ENCODE data around the gene LMNA. TPM values are rescaled to one million over a fixed set of nuclear protein-coding genes. Genes with fewer than 3 reads are reported as not detected.

LMNA gene
- total RNA-seq, 2 experiments from 2014 or later: 6.5 to 14.3 TPM

DNA sequence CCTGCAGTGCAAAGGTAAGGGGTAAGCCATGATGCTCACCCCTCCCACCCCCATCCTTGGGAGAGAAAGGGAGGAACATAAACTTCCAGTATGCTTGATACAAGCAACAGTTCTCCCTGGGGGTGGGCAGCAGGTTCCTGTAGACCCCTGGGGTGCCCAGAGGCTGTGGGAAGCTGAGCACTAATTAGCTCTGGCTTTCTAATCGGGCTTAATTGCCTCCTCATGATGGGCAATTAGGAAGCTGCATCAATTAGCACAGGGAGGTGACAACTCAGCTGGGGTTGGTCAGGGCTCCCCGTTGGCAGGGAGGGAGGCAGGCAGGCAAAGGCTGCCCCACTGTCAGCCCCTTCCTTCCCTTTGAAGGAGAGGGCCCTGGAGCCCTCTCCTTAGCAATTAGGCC is 15.7 kb upstream of the LMNA start:
- CTCF ChIA-PET (ENCODE audit: unreplicated experiment): interaction anchor here (2.5 kb wide), 1 partner anchor 29 kb away, joined by 8 read pairs; no protein-coding TSS in a partner anchor
- H3K9me3 ChIP-seq (ENCODE audit: low read length): no peaks in the 10 kb centered on the region
- no peak overlapping the region for H3K4me3 ChIP-seq (ENCODE audit: low read depth, low read length, poor library complexity, severe bottlenecking)
- TF ChIP-seq EZH2phosphoT487 (IDR thresholded peaks at IDR 0.05; ENCODE audit: borderline replicate concordance, low read depth, low read length): no peak
- H3K4me2 ChIP-seq (ENCODE audit: low read length): no peak overlapping the region
- no peaks in the 10 kb centered on the region for H3K79me2 ChIP-seq (ENCODE audit: insufficient read depth, low read depth, low read length)
- intact Hi-C loops (cut with micrococcal nuclease; ENCODE audit: unreplicated experiment): no loop called here
- H3K4me1 ChIP-seq (ENCODE audit: insufficient read depth, low read length, poor library complexity, severe bottlenecking): peaks cover 18% of the 10 kb centered on the region
- BruUV-seq (replicated peaks): no TSS peak
- no peak overlapping the region for H3K27ac ChIP-seq (ENCODE audit: low read depth, low read length, poor library complexity, severe bottlenecking)
- no peaks in the 10 kb centered on the region for H3K36me3 ChIP-seq (ENCODE audit: insufficient read depth, low read length)
- no peaks in the 10 kb centered on the region for H4K20me1 ChIP-seq (ENCODE audit: insufficient read depth, low read length)
- H3K9me2 ChIP-seq (ENCODE audit: insufficient read depth, low read length): no peaks in the 10 kb centered on the region
- POLR2A ChIA-PET: interaction anchor here (0.6 to 1.4 kb wide), 6 partner anchors 22 to 236 kb away, joined by 3 to 4 read pairs (median 4); no protein-coding TSS in a partner anchor
- H2AFZ ChIP-seq (ENCODE audit: low read length): no peak overlapping the region
- DNase-seq (ENCODE audit: low spot score): no peak

DNA sequence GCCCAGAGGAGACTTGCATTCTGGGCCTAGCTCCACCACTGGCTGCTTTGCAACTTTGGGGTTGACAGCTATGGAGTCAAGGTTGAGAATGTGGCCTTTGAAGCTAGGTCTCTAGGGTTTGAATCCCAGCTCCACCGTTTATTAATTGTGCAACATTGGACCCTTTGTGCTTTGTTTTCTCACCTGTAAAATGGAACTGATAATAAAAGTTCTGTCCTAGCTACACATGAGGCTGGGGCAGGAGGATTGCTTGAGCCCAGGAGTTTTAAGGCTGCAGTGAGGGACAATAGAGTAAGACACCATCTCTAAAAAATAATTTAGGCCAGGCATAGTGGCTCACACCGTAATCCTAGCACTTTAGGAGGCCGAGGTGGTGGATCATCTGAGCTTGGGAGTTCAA is 15.2 kb upstream of the LMNA start:
- no peaks in the 10 kb centered on the region for H3K79me2 ChIP-seq (ENCODE audit: insufficient read depth, low read depth, low read length)
- no peak for DNase-seq (ENCODE audit: low spot score)
- H3K4me2 ChIP-seq (ENCODE audit: low read length): no peak overlapping the region
- H3K9me2 ChIP-seq (ENCODE audit: insufficient read depth, low read length): no peaks in the 10 kb centered on the region
- no peaks in the 10 kb centered on the region for H3K36me3 ChIP-seq (ENCODE audit: insufficient read depth, low read length)
- POLR2A ChIA-PET: interaction anchor here (0.6 to 1.4 kb wide), 5 partner anchors 22 to 236 kb away, joined by 3 to 4 read pairs (median 3); no protein-coding TSS in a partner anchor
- H4K20me1 ChIP-seq (ENCODE audit: insufficient read depth, low read length): no peaks in the 10 kb centered on the region
- no peaks in the 10 kb centered on the region for H3K9me3 ChIP-seq (ENCODE audit: low read length)
- no peak overlapping the region for H3K4me3 ChIP-seq (ENCODE audit: low read depth, low read length, poor library complexity, severe bottlenecking)
- no peak overlapping the region for H3K27ac ChIP-seq (ENCODE audit: low read depth, low read length, poor library complexity, severe bottlenecking)
- BruUV-seq (replicated peaks): no TSS peak
- CTCF ChIA-PET (ENCODE audit: unreplicated experiment): interaction anchor here (2.5 kb wide), 1 partner anchor 29 kb away, joined by 8 read pairs; no protein-coding TSS in a partner anchor
- H2AFZ ChIP-seq (ENCODE audit: low read length): no peak overlapping the region
- intact Hi-C loops (cut with micrococcal nuclease; ENCODE audit: unreplicated experiment): no loop called here
- TF ChIP-seq CTCF (conservative IDR thresholded peaks at IDR 0.05; ENCODE audit: low read length): no peak
- TF ChIP-seq EZH2phosphoT487 (IDR thresholded peaks at IDR 0.05; ENCODE audit: borderline replicate concordance, low read depth, low read length): no peak
- H3K4me1 ChIP-seq (ENCODE audit: insufficient read depth, low read length, poor library complexity, severe bottlenecking): peaks cover 18% of the 10 kb centered on the region

DNA sequence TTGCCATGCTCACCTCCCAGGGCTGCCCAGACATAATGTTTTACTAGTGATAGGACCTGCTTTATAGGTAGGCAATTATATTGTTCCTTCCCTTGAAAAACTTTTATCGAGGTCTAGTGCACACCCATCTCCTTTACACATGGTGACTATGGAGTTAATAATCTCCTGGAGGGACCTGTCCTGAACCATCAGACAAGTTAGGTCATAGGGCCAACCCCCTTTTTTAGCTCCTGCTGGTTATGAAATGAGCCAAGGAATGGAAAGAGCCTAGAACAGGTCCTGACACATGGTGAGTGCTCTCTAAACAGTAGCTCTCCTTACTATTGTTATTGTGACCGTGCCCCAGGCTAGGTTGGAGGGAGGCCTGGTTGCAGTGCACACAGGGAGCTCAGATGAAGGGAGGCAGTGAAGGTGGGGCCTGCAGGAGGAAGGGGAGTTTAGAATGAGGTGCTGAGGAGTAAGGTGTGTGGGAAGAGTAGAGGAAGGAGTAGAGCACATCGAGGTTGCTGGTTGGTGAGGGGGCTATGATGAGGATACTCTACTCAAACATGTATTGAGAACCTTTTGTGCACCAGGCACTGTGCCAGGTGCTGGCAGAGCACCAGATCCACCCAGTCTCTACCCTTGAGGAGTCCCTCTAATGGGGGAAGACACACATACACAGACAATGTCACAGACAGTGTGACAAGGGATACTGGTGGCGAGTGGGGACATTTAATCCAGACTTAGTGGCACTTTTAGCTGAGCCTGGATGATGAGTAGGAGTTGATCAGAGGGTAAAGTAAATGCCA is 14.1 kb upstream of the LMNA start:
- Histone ChIP-seq H3K4me2 (ENCODE audit: low read length) (no peak overlapping the region), H3K4me1 (ENCODE audit: insufficient read depth, low read length, poor library complexity, severe bottlenecking) (peaks cover 18% of the 10 kb centered on the region), H3K9me3 (ENCODE audit: low read length) (no peaks in the 10 kb centered on the region), H4K20me1 (ENCODE audit: insufficient read depth, low read length) (no peaks in the 10 kb centered on the region), H3K9me2 (ENCODE audit: insufficient read depth, low read length) (no peaks in the 10 kb centered on the region), H3K4me3 (ENCODE audit: low read depth, low read length, poor library complexity, severe bottlenecking) (no peak overlapping the region), H3K36me3 (ENCODE audit: insufficient read depth, low read length) (no peaks in the 10 kb centered on the region), H2AFZ (ENCODE audit: low read length) (no peak overlapping the region), H3K27ac (ENCODE audit: low read depth, low read length, poor library complexity, severe bottlenecking) (no peak overlapping the region), H3K79me2 (ENCODE audit: insufficient read depth, low read depth, low read length) (no peaks in the 10 kb centered on the region)
- ChIA-PET POLR2A (no interaction called here), CTCF (ENCODE audit: unreplicated experiment) (interaction anchor here (0.6 to 2.5 kb wide), 2 partner anchors 28 to 77 kb away, joined by 3 to 8 read pairs; no protein-coding TSS in a partner anchor)
- BruUV-seq (replicated peaks): no TSS peak
- intact Hi-C loops (cut with micrococcal nuclease; ENCODE audit: unreplicated experiment): no loop called here
- no peak for DNase-seq (ENCODE audit: low spot score)
- TF ChIP-seq CTCF (conservative IDR thresholded peaks at IDR 0.05; ENCODE audit: low read length) (no peak), EZH2phosphoT487 (IDR thresholded peaks at IDR 0.05; ENCODE audit: borderline replicate concordance, low read depth, low read length) (no peak)

Data from OCI-LY7 (cell line).